Nephron (organoid): ENCODE results near the gene GPHA2.

Experiments
- H3K27ac Mint-ChIP-seq, 3 experiments: 2 replicates each; pipeline ENCODE4 v1.8.0; 2020; ENCODE audit warnings: mixed read lengths in 3 of 3, mild to moderate bottlenecking in 2 of 3, moderate library complexity in 1 of 3
- H3K27me3 Mint-ChIP-seq: 2 replicates; pipeline ENCODE4 v1.8.0; 2021; ENCODE audit warnings: low read depth, mild to moderate bottlenecking, moderate library complexity, mixed read lengths
- H3K36me3 Mint-ChIP-seq: 2 replicates; pipeline ENCODE4 v1.8.0; 2020; ENCODE audit warnings: low read depth, mixed read lengths
- H3K4me1 Mint-ChIP-seq: 2 replicates; pipeline ENCODE4 v1.8.0; 2020; ENCODE audit warnings: mixed read lengths
- H3K4me3 Mint-ChIP-seq, 3 experiments: 2 replicates each; pipeline ENCODE4 v1.8.0; 2020; ENCODE audit warnings: mild to moderate bottlenecking in 3 of 3, mixed read lengths in 3 of 3, moderate library complexity in 2 of 3
- H3K9me3 Mint-ChIP-seq: 2 replicates; pipeline ENCODE4 v1.8.0; 2020; ENCODE audit warnings: mixed read lengths
- CTCF ChIP-seq, 3 experiments: fragments of 200-600 bp; sonication (generic); IDR thresholded peaks; one replicate each; pipeline ENCODE4 v1.5.0; 2021; ENCODE audit warnings: antibody characterized with exemption in 3 of 3; ENCODE audit not compliant: unreplicated experiment in 3 of 3

GPHA2 gene

DNA sequence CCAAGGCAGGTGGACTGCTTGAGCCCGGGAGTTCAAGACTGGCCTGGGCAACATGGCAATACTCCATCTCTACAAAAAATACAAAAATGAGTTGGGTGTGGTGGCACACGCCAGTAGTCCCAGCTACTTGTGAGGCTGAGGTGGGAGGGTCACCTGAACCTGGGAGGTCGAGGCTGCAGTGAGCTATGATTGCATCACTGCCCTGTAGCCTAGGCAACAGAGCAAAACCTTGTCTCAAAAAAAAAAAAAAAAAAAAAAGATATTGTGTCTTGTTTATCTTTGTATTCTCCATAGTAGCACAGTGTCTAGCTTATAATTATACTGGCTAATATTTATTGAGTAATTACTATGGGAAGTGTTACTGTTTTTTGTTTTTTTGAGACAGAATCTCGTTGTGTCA lies 15.8 kb upstream of the GPHA2 start:
- Mint-ChIP-seq H3K4me3 (no peak overlapping the region), H3K9me3 (no peaks in the 10 kb centered on the region), H3K27me3 (peaks cover 10% of the 10 kb centered on the region), H3K4me1 (no peaks in the 10 kb centered on the region), H3K27ac (no peak overlapping the region), H3K36me3 (no peaks in the 10 kb centered on the region)
- no peak for TF ChIP-seq CTCF (IDR thresholded peaks at IDR 0.05; ENCODE audit: unreplicated experiment in 3 of 3)

GRCh38 chr11:64947208-64947814 lies 11.6 kb upstream of the GPHA2 start:
- Mint-ChIP-seq H3K4me1 (no peaks in the 10 kb centered on the region), H3K9me3 (no peaks in the 10 kb centered on the region), H3K36me3 (no peaks in the 10 kb centered on the region), H3K4me3 (no peak overlapping the region), H3K27ac (no peak overlapping the region), H3K27me3 (peaks cover 16% of the 10 kb centered on the region)
- TF ChIP-seq CTCF (IDR thresholded peaks at IDR 0.05; ENCODE audit: unreplicated experiment in 3 of 3), result no peak

- Mint-ChIP-seq H3K9me3 (no peaks in the 10 kb centered on the region), H3K27ac (peak overlapping the region in 1 of 3 experiments; percentile 33), H3K4me3 (no peak overlapping the region), H3K27me3 (peaks cover 4% of the 10 kb centered on the region), H3K36me3 (peaks cover 16% of the 10 kb centered on the region), H3K4me1 (peaks cover 31% of the 10 kb centered on the region)
- no peak for TF ChIP-seq CTCF (IDR thresholded peaks at IDR 0.05; ENCODE audit: unreplicated experiment in 3 of 3)
These were observed 846 bp upstream of the GPHA2 start for GRCh38 chr11:64936539-64936938.

GRCh38 chr11:64934682-64935358 lies 873 bp downstream of the GPHA2 start:
- Mint-ChIP-seq H3K36me3 (peaks cover 33% of the 10 kb centered on the region), H3K4me1 (peaks cover 31% of the 10 kb centered on the region), H3K9me3 (no peaks in the 10 kb centered on the region), H3K27me3 (no peaks in the 10 kb centered on the region), H3K27ac (peak overlapping the region; percentile 43 to 56 (median 53)), H3K4me3 (no peak overlapping the region)
- TF ChIP-seq CTCF (IDR thresholded peaks at IDR 0.05; ENCODE audit: unreplicated experiment in 3 of 3), result no peak

DNA sequence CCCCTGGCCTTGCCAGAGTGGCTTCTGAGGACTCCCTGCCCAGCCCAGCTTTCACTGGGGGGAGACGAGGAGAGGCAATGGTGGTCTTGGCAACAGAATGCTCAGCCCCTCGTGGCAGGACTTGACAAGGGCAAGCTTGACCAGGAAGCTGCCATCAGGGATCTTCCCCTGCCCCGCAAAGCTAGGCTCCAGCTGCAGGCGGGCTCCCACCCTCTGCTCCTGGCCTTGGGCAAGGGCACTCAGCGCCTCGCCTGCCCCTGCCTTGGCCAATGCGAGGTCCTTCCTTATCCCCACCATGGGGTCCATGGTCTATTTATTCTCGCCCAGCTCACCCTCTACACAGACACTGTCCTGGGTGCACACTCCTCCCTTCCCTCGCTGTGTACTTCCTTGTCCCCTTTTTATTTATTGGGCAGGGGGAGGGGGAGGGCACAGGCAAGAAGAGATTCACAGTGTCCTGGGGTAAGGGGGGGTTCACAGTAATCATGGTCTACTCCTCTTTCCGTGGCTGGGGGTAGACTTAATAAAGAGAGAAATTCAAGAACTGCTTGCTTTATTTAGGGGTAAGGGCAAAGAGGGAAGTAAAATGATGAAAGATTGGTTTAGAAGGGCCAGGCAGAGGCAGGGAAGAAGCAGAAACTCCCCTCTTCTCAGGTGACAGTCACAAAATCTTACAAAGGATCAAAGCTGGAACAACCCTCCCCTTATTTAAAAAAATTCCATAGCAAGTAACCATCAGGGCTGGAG lies 1.6 kb downstream of the GPHA2 start:
- peaks cover 31% of the 10 kb centered on the region for H3K4me1 Mint-ChIP-seq
- H3K27ac Mint-ChIP-seq, result peak overlapping the region; percentile 21 to 43 (median 43)
- no peak for TF ChIP-seq CTCF (IDR thresholded peaks at IDR 0.05; ENCODE audit: unreplicated experiment in 3 of 3)
- peak overlapping the region in 1 of 3 experiments; percentile 18 for H3K4me3 Mint-ChIP-seq
- H3K27me3 Mint-ChIP-seq, result no peaks in the 10 kb centered on the region
- H3K36me3 Mint-ChIP-seq, result peaks cover 39% of the 10 kb centered on the region
- H3K9me3 Mint-ChIP-seq, result no peaks in the 10 kb centered on the region
